HepG2 (cell line): ENCODE data around the gene DDX24. TPM values are rescaled to one million over a fixed set of nuclear protein-coding genes. Genes with fewer than 3 reads are reported as not detected.

Source experiments
- ATAC-seq: fragments of 200-7000 bp; cut with Tn5 transposase; 3 replicates; pipeline ENCODE4 v1.9.1; 2020; ENCODE audit warnings: mild to moderate bottlenecking, moderate library complexity
- BruUV-seq: library from RNA; stranded (reverse); fragments of 400-500 nt; replicated peaks from 2 replicates; lab custom pipeline; 2021; lab: Mats Ljungman, UMichigan
- CTCF ChIA-PET: fragments of 300-600 bp; formaldehyde crosslinking; extraction: SDS; loops from one replicate; lab custom pipeline; 2021; ENCODE audit warnings: low total read pairs, inconsistent platforms, low intra/inter-chr PET ratio; lab: Yijun Ruan, JAX
- POLR2A ChIA-PET: fragments of 350-600 bp; sonication (Branson Sonifier 250); formaldehyde crosslinking; loops from one replicate; lab custom pipeline; 2020; ENCODE audit warnings: antibody characterized with exemption, inconsistent platforms; lab: Yijun Ruan, JAX
- DNase-seq: peaks from one replicate; pipeline ENCODE4 v3.0.0-alpha.2; 2015; ENCODE audit warnings: low spot score
- FAIRE-seq: peaks from 3 replicates; lab custom pipeline; 2011; peaks lifted over from hg19 to GRCh38; lab: Jason Lieb, UNC
- H2AFZ ChIP-seq: one replicate; pipeline ENCODE4 v1.6.1; 2011; ENCODE audit warnings: low read length, inconsistent platforms
- H3K27ac ChIP-seq: fragments of 300-600 bp; 3 replicates; pipeline ENCODE4 v1.8.0; 2011; ENCODE audit warnings: mixed run types, mild to moderate bottlenecking, mixed read lengths, low read length, inconsistent platforms; ENCODE audit not compliant: insufficient read depth; ENCODE audit errors: extremely low read length
- H3K27me3 ChIP-seq, 2 experiments: fragments of 200-600 bp in 1 of 2; 2 replicates in 1 of 2; 3 replicates in 1 of 2; pipeline versions ENCODE4 v1.6.0 to v1.8.0; 2011; ENCODE audit warnings: low read length in 2 of 2, mild to moderate bottlenecking in 2 of 2, moderate library complexity in 2 of 2, inconsistent platforms in 1 of 2; ENCODE audit not compliant: insufficient read depth in 2 of 2, control insufficient read depth in 1 of 2
- H3K36me3 ChIP-seq, 2 experiments: fragments of 200-600 bp in 1 of 2; replicated peaks in 1 of 2; 2 replicates in 1 of 2; 3 replicates in 1 of 2; pipeline versions ENCODE4 v1.5.1 to v1.8.0; 2011; ENCODE audit warnings: low read length in 2 of 2, inconsistent platforms in 1 of 2; ENCODE audit not compliant: insufficient read depth in 2 of 2, control insufficient read depth in 1 of 2
- H3K4me1 ChIP-seq: 2 replicates; pipeline ENCODE4 v1.5.1; 2012; ENCODE audit warnings: low read length, inconsistent platforms; ENCODE audit not compliant: insufficient read depth
- H3K4me2 ChIP-seq: 2 replicates; pipeline ENCODE4 v1.6.0; 2011; ENCODE audit warnings: low read depth, low read length, inconsistent platforms
- H3K4me3 ChIP-seq, 3 experiments: fragments of 200-600 bp in 1 of 3; sonication (generic), shearing (Covaris generic) in 1 of 3; replicated peaks in 1 of 3; 2 replicates each; pipeline ENCODE4 v1.5.1; 2011 to 2016; ENCODE audit warnings: low read length in 3 of 3, inconsistent platforms in 2 of 3, low read depth in 2 of 3, mild to moderate bottlenecking in 2 of 3, control low read depth in 1 of 3, mixed read lengths in 1 of 3; ENCODE audit not compliant: insufficient read depth in 1 of 3
- H3K79me2 ChIP-seq: one replicate; pipeline ENCODE4 v1.6.1; 2011; ENCODE audit warnings: low read length, inconsistent platforms; ENCODE audit not compliant: insufficient read depth
- H3K9ac ChIP-seq: 2 replicates; pipeline ENCODE4 v1.6.0; 2011; ENCODE audit warnings: mild to moderate bottlenecking, low read depth, low read length, inconsistent platforms; ENCODE audit not compliant: insufficient read depth
- H3K9me3 ChIP-seq: 2 replicates; pipeline ENCODE4 v1.5.1; 2012; ENCODE audit warnings: mild to moderate bottlenecking, low read length
- H4K20me1 ChIP-seq: 2 replicates; pipeline ENCODE4 v1.6.0; 2011; ENCODE audit warnings: inconsistent platforms, mild to moderate bottlenecking, low read length, moderate library complexity; ENCODE audit not compliant: insufficient read depth
- ATAD3A ChIP-seq: sonication (generic); formaldehyde crosslinking; IDR thresholded peaks from 2 replicates; pipeline ENCODE4 v1.4.0; 2020; ENCODE audit warnings: missing genetic modification reagents
- MAFF ChIP-seq: IDR thresholded peaks from 2 replicates; pipeline ENCODE4 v1.6.1; 2011; ENCODE audit warnings: low read depth, low read length, improper control_type of control experiment
- NKX3-1 ChIP-seq: sonication (generic); formaldehyde crosslinking; IDR thresholded peaks from 2 replicates; pipeline ENCODE4 v1.5.0; 2020; ENCODE audit warnings: missing genetic modification reagents
- PLRG1 ChIP-seq: fragments of 450-650 bp; conservative IDR thresholded peaks from 2 replicates; pipeline ENCODE4 v1.6.1; 2016
- PRPF4 ChIP-seq: fragments of 200-400 bp; formaldehyde crosslinking; IDR thresholded peaks from 2 replicates; pipeline ENCODE4 v1.6.1; 2016; ENCODE audit warnings: low read length, low read depth; ENCODE audit not compliant: poor library complexity, severe bottlenecking
- RXRA ChIP-seq: sonication (generic); formaldehyde crosslinking; IDR thresholded peaks from 2 replicates; pipeline ENCODE4 v1.5.1; 2020; ENCODE audit warnings: missing genetic modification reagents
- SKI ChIP-seq: fragments of 450-650 bp; IDR thresholded peaks from one replicate; pipeline ENCODE4 v1.6.1; 2018; ENCODE audit warnings: mild to moderate bottlenecking; ENCODE audit not compliant: partially characterized antibody
- TARDBP ChIP-seq: sonication (generic); formaldehyde crosslinking; IDR thresholded peaks from 2 replicates; pipeline ENCODE4 v1.8.0; 2022; ENCODE audit warnings: mild to moderate bottlenecking, missing genetic modification reagents
- TCF12 ChIP-seq, 2 experiments: fragments of 450-650 bp in 1 of 2; sonication (generic) in 1 of 2; formaldehyde crosslinking in 1 of 2; IDR thresholded peaks; 2 replicates each; pipeline versions ENCODE4 v1.6.1 to v1.8.0; 2017 to 2022; ENCODE audit warnings: antibody characterized with exemption in 1 of 2, mild to moderate bottlenecking in 1 of 2, missing genetic modification reagents in 1 of 2, moderate library complexity in 1 of 2
- ZNF124 ChIP-seq: sonication (generic); formaldehyde crosslinking; IDR thresholded peaks from 2 replicates; pipeline ENCODE4 v1.4.0; 2020; ENCODE audit warnings: missing genetic modification reagents
- ZNF180 ChIP-seq: sonication (generic); formaldehyde crosslinking; IDR thresholded peaks from 2 replicates; pipeline ENCODE4 v1.4.0; 2020; ENCODE audit warnings: low read depth, missing genetic modification reagents, borderline replicate concordance
- ZNF329 ChIP-seq: sonication (generic); formaldehyde crosslinking; IDR thresholded peaks from 2 replicates; pipeline ENCODE4 v1.9.0; 2021; ENCODE audit warnings: low read depth, mild to moderate bottlenecking, missing genetic modification reagents
- ZNF441 ChIP-seq: sonication (generic); formaldehyde crosslinking; IDR thresholded peaks from 2 replicates; pipeline ENCODE4 v1.7.0; 2021; ENCODE audit warnings: missing genetic modification reagents, borderline replicate concordance
- ZNF577 ChIP-seq: sonication (generic); formaldehyde crosslinking; IDR thresholded peaks from 2 replicates; pipeline ENCODE4 v1.4.0; 2020; ENCODE audit warnings: mild to moderate bottlenecking, low read depth, missing genetic modification reagents, borderline replicate concordance
- ZNF674 ChIP-seq: sonication (generic); formaldehyde crosslinking; IDR thresholded peaks from 2 replicates; pipeline ENCODE4 v1.5.0; 2020; ENCODE audit warnings: low read depth, mild to moderate bottlenecking, missing genetic modification reagents
- ZNF790 ChIP-seq: sonication (generic); formaldehyde crosslinking; IDR thresholded peaks from 2 replicates; pipeline ENCODE4 v1.8.0; 2022; ENCODE audit warnings: missing genetic modification reagents, mild to moderate bottlenecking, borderline replicate concordance
- ZNF816 ChIP-seq: sonication (generic); formaldehyde crosslinking; IDR thresholded peaks from 2 replicates; pipeline ENCODE4 v1.8.0; 2022; ENCODE audit warnings: missing genetic modification reagents, mild to moderate bottlenecking, borderline replicate concordance
- ZSCAN9 ChIP-seq: IDR thresholded peaks from 2 replicates; pipeline ENCODE4 v1.6.1; 2016; ENCODE audit warnings: borderline replicate concordance
- WGBS: methylation state at CpG from one replicate; pipeline ENCODE4 v1.1.6; 2017; ENCODE audit warnings: low lambda C conversion rate; 5-methylcytosine and 5-hydroxymethylcytosine counted together
- in situ Hi-C: cut with HindIII; loops from 2 replicates; pipeline ENCODE4 v1.10.0; 2017; ENCODE audit warnings: low pct_unique_long_range_greater_than_20kb; ENCODE audit not compliant: extremely low pct_ligation_motif_present
- intact Hi-C: fragments of 100-400 bp; cut with micrococcal nuclease; formaldehyde crosslinking; loops from one replicate; pipeline ENCODE4 v1.10.0; 2022; ENCODE audit not compliant: unreplicated experiment
- polyA plus RNA-seq, 8 experiments: library from polyadenylated mRNA; depleted of rRNA in 3 of 8; stranded (reverse) in 7 of 8; unstranded in 1 of 8; fragments of >200 nt; fragmentation: Illumina TruSeq in 4 of 8; extraction: Trizol in 4 of 8; gene quantifications; 2 replicates each; pipeline versions ENCODE4 v1.2.1 to v1.2.3, GENCODE V29; 2011 to 2016; ENCODE audit warnings: low read depth in 4 of 8, missing spikeins in 1 of 8, mixed read lengths in 1 of 8; ENCODE audit not compliant: insufficient read depth in 1 of 8
- total RNA-seq, 5 experiments: library from RNA; depleted of rRNA; stranded (reverse); fragments of >200 nt; fragmentation: Illumina TruSeq; extraction: Trizol; gene quantifications; 2 replicates each; pipeline ENCODE4 v1.2.3, GENCODE V29; 2016; ENCODE audit warnings: low read depth in 1 of 5
- TF ChIP-seq, protein P1 (sequence below): IDR thresholded peaks from 2 replicates; pipeline ENCODE4 v1.6.1; 2016; ENCODE audit warnings: missing genetic modification reagents, missing compliant biosample characterization
- TF ChIP-seq, protein P2 (sequence below): sonication (generic); formaldehyde crosslinking; IDR thresholded peaks from 2 replicates; pipeline ENCODE4 v1.8.0; 2022; ENCODE audit warnings: low read depth, missing genetic modification reagents

DDX24 gene
- total and polyA plus RNA-seq, 2 of the 13 experiments (the other 11 are each of a cell fraction or from before 2014, with no cell fraction given), result 67.3 to 149 TPM

DNA sequence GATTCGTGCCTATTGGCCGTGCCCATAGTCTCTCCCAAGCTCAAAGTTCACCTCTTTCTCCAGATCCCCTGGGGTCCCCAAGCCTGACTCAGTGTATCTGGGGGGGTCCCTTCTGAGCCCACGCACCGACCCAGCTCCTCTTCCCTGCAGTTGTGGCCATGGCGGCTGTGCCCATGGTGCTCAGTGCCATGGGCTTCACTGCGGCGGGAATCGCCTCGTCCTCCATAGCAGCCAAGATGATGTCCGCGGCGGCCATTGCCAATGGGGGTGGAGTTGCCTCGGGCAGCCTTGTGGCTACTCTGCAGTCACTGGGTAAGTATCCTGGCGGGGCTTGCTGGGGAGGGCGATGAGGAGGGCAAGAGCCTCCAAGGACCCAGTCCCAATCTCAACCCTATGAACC lies 34.6 kb upstream of the DDX24 start:
- H3K9me3 ChIP-seq, result no peaks in the 10 kb centered on the region
- no peak overlapping the region for H3K27ac ChIP-seq
- H3K4me2 ChIP-seq, result no peak overlapping the region
- POLR2A ChIA-PET, result no interaction called here
- FAIRE-seq (no peak), ATAC-seq (no peak), DNase-seq (no peak)
- no peak overlapping the region for H3K4me3 ChIP-seq
- intact Hi-C loops (no loop called here), in situ Hi-C loops (no loop called here)
- peaks cover 2 to 28% of the 10 kb centered on the region in 2 experiments; a peak in 2 of 5 replicates for H3K27me3 ChIP-seq
- H4K20me1 ChIP-seq, result no peaks in the 10 kb centered on the region
- BruUV-seq, result no TSS peak
- H2AFZ ChIP-seq, result no peak overlapping the region
- CTCF ChIA-PET, result no interaction called here
- no peaks in the 10 kb centered on the region for H3K36me3 ChIP-seq
- TF ChIP-seq ZNF577 (CRISPR knock-in tag) (no peak), ZNF790 (CRISPR knock-in tag) (no peak), SKI (no peak), ZNF180 (CRISPR knock-in tag) (no peak), ZNF329 (CRISPR knock-in tag) (no peak), ATAD3A (CRISPR knock-in tag) (no peak), TCF12 (IDR thresholded peaks at IDR 0.05) (no peak), TCF12 (CRISPR knock-in tag; IDR thresholded peaks at IDR 0.05) (no peak), ZNF441 (CRISPR knock-in tag) (no peak), PLRG1 (no peak), ZNF124 (no peak), NKX3-1 (CRISPR knock-in tag) (no peak), ZSCAN9 (CRISPR knock-in tag) (no peak), TARDBP (no peak), MAFF (no peak), ZNF674 (no peak), RXRA (CRISPR knock-in tag) (no peak), PRPF4 (no peak), ZNF816 (CRISPR knock-in tag) (no peak)
- TF ChIP-seq, protein P1, sequence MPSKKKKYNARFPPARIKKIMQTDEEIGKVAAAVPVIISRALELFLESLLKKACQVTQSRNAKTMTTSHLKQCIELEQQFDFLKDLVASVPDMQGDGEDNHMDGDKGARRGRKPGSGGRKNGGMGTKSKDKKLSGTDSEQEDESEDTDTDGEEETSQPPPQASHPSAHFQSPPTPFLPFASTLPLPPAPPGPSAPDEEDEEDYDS (CRISPR knock-in tag), result no peak
- TF ChIP-seq, protein P2, sequence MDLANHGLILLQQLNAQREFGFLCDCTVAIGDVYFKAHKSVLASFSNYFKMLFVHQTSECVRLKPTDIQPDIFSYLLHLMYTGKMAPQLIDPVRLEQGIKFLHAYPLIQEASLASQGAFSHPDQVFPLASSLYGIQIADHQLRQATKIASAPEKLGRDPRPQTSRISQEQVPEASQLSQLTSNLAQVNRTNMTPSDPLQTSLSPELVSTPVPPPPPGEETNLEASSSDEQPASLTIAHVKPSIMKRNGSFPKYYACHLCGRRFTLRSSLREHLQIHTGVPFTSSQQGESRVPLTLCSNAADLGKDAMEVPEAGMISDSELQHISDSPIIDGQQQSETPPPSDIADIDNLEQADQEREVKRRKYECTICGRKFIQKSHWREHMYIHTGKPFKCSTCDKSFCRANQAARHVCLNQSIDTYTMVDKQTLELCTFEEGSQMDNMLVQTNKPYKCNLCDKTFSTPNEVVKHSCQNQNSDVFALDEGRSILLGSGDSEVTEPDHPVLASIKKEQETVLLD (CRISPR knock-in tag), result no peak
- 70% methylated on average over 11 of the region's 15 CpGs for WGBS
- H3K4me1 ChIP-seq, result peaks cover 44% of the 10 kb centered on the region
- H3K79me2 ChIP-seq, result no peaks in the 10 kb centered on the region
- H3K9ac ChIP-seq, result no peak overlapping the region
